NCI-H446 (cell line): ENCODE data around the gene CIAO3.

Source experiments
- DNase-seq, 2 experiments: peaks; one replicate each; lab custom pipeline; 2025; lab: John Stamatoyannopoulos, UW

The CIAO3 gene

GRCh38 chr16:775236-775796, 34.5 kb upstream of the CIAO3 start:
- no peak for DNase-seq

- no peak for DNase-seq
These were observed 33.5 kb upstream of the CIAO3 start for GRCh38 chr16:774086-775001.

GRCh38 chr16:772959-773358, 32.2 kb upstream of the CIAO3 start:
- DNase-seq = no peak

- DNase-seq = no peak
These were observed 29.6 kb upstream of the CIAO3 start for GRCh38 chr16:770411-770810.

GRCh38 chr16:769934-770333, 29.1 kb upstream of the CIAO3 start:
- no peak for DNase-seq

- no peak for DNase-seq
These were observed 28.5 kb upstream of the CIAO3 start for GRCh38 chr16:769184-769784.

- DNase-seq = no peak
These were observed 27.6 kb upstream of the CIAO3 start for GRCh38 chr16:768428-768827.

GRCh38 chr16:767743-768235, 27.0 kb upstream of the CIAO3 start:
- DNase-seq = no peak

- no peak for DNase-seq
These were observed 26.2 kb upstream of the CIAO3 start for GRCh38 chr16:766820-767640.

- DNase-seq = no peak
These were observed 25.4 kb upstream of the CIAO3 start for GRCh38 chr16:766008-766819.

GRCh38 chr16:765488-765865, 24.7 kb upstream of the CIAO3 start:
- DNase-seq = no peak

GRCh38 chr16:764848-765487, 24.2 kb upstream of the CIAO3 start:
- DNase-seq = no peak

- DNase-seq = no peak
These were observed 23.5 kb upstream of the CIAO3 start for GRCh38 chr16:764184-764750.

GRCh38 chr16:763369-764183, 22.8 kb upstream of the CIAO3 start:
- DNase-seq = no peak

GRCh38 chr16:762595-763268, 21.9 kb upstream of the CIAO3 start:
- DNase-seq = no peak

GRCh38 chr16:761625-762513, 21.1 kb upstream of the CIAO3 start:
- DNase-seq = no peak

GRCh38 chr16:760545-761343, 19.9 kb upstream of the CIAO3 start, which contains the start of gene MSLN:
TSS of gene MSLN (plus strand) at chr16:760734. CDS start at chr16:762681, 1,947 bp downstream.
- no peak for DNase-seq
